Non-pigmented ciliary epithelial cell (primary cell): ENCODE results near the gene GPRC5C.

Experiments
- DNase-seq: peaks from one replicate; pipeline ENCODE4 v3.0.0-alpha.2; 2010; ENCODE audit warnings: low read depth

Gene GPRC5C

DNA sequence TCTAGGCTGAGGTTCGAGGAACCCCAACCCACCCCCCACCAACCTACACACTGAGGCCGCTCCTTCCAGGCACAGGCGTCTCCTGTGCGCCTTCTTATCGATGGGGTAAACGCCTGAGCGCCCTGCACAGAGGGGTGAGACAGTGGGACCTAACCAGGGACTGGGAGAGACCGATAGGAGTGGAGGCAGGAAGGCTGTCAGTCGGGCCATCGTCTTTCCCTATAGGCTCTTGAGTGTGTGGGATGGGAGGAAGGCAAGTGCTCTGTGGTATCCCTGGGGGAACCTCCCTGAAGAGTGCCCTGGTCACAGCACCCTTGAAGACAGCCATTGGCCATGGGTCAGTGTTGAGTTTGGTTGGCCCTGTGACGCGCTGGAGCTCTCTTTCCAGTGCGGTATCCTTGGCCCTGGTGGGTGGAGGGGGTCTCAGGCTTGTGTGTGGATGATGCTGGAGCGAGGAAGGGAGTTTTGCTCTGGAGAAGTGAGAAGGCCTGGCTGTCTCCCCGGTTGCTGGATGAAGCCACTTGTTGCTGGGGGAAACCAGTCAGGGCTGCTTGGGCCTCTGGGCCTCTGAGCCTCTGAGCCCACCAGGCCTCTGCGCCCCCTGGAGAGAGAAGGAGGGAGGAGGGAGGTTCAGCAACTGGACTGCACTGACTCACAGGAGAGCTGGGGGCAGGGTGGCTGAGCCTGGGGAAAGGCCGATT is 1.7 kb downstream of the GPRC5C start:
- DNase-seq = no peak

DNA sequence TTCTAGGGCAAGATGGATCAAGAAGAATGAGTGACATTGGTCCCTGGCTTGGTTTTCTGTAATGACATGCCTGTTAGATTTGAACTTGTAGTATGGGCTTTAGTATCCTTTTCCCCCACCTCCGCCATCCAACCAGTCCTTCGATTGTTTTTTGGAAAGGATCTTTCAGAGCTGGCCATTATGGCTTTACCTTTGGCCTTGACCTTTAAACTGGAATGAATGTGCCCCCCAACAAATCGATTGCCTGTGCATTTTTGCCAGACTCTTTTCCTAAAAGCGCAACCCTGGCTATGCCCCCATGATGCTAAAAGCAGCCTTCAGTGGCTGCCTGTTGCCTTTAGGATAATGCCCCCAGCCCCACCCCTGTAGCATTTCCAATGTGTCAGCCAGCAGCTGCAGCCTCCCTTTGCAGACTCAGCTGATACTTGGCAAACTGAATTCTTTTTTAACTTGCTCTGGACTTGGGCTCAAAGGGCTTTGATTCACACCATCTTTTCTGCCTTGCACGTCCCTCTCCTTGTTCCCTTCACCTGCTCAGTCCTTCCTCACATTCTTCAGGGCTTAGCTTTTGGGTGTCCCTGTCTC is 4.0 kb downstream of the GPRC5C start:
- no peak for DNase-seq

DNA sequence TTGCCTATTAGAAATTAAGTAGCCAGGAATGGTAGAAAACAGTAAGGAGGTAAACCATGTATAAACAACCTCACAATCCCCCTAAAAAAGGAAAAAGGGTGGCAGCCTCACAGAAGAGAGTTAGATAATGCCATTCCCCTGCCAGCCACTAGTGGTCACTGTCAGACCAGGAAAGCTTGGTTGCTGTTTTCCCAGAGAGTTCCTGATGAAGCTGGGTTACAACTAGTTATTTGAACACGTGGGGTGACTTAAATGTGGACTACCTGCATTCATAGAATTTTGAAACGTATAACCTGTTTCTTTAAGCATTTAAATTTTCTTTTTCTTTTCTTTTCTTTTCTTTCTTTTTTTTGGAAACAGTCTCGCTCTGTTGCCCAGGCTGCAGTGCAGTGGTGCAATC is 5.8 kb downstream of the GPRC5C start:
- DNase-seq = no peak

DNA sequence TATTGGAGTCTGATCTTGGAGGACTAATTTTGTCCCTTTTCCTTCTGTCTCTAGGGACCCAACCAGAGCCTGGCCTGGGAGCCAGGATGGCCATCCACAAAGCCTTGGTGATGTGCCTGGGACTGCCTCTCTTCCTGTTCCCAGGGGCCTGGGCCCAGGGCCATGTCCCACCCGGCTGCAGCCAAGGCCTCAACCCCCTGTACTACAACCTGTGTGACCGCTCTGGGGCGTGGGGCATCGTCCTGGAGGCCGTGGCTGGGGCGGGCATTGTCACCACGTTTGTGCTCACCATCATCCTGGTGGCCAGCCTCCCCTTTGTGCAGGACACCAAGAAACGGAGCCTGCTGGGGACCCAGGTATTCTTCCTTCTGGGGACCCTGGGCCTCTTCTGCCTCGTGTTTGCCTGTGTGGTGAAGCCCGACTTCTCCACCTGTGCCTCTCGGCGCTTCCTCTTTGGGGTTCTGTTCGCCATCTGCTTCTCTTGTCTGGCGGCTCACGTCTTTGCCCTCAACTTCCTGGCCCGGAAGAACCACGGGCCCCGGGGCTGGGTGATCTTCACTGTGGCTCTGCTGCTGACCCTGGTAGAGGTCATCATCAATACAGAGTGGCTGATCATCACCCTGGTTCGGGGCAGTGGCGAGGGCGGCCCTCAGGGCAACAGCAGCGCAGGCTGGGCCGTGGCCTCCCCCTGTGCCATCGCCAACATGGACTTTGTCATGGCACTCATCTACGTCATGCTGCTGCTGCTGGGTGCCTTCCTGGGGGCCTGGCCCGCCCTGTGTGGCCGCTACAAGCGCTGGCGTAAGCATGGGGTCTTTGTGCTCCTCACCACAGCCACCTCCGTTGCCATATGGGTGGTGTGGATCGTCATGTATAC is 8.0 kb downstream of the GPRC5C start:
- no peak for DNase-seq

DNA sequence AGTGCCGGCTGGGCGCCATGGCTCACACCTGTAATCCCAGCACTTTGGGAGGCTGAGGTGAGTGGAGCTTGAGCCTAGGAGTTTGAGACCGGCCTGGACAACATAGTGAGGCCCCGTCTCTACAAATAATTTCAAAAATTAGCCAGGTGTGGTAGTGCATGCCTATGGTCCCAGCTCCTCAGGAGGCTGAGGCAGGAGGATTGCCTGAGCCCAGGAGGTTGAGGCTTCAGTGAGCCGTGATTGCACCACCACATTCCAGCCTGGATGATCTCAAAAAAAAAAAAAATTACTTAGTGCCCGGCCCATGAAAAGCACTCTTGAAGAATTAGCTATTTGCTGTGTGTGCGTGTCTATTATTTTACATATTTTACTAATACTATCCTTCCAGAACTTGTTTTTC is 9.6 kb downstream of the GPRC5C start:
- no peak for DNase-seq

DNA sequence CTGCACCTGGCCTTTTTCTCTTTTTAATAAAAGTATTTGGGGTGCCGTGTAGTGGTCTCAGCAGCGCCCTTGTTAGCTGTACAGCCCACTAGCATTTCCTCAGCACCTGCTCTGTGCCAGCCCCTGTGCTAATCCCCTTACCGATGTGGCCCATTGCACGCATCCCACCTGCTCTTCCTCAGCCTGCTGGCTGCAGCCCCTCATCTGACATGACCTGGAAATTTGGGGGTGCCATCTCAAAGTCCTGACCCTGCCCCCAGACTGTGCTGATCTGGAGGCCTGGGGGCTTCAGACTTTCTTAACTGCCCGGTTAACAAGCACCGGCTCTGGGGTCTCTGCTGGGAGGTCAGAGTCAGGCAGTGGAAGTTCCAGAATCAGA is 10.4 kb downstream of the GPRC5C start:
- DNase-seq = no peak

GRCh38 chr17:74442670-74443515 is 11.0 kb downstream of the GPRC5C start:
- no peak for DNase-seq

GRCh38 chr17:74443516-74444296 is 11.8 kb downstream of the GPRC5C start:
- DNase-seq = no peak

GRCh38 chr17:74444406-74444805 is 12.5 kb downstream of the GPRC5C start:
- DNase-seq = no peak

DNA sequence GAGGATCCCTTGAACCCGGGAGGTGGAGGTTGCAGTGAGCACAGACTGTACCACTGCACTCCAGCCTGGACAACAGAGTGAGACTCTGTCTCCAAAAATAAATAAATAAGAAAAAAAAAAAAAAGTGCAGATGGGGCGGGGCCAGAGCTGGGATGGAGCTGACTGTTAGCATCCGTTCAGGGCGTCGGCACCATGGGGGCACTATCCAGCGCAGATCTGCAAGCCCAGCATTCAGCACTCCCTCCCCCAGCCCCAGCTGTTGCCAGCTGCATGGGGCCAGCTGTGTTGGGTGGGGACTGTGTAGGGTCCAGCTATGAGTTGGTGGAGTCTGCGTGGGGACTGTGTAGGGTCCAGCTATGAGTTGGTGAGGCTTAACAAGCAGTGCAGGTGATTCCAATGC is 13.3 kb downstream of the GPRC5C start:
- DNase-seq = no peak

GRCh38 chr17:74446551-74447500 is 14.9 kb downstream of the GPRC5C start:
- DNase-seq = no peak

DNA sequence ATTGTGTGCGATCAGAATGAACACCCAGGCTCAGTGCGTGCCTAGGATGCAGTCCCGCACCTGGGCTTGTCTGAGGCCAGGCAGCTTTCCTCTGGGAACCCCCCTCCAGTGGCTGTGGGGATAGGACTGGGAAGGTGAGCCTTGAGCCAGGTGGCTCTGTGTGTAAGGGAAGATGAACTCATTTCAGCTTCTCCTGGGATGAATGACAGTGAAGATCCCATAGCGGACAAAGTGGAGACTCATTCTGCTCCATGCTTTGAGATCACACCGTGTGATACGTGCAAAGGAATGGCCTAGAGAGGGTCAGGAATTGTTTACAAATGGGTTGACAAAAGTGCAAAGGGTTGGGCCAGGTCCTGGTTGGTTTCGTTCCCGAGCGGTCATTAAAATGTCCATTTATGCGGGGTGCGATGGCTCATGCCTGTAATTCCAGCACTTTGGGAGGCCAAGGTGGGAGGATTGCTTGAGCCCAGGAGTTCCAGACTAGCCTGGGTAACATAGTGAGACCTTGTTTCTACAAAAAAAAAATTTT is 15.8 kb downstream of the GPRC5C start:
- no peak for DNase-seq

DNA sequence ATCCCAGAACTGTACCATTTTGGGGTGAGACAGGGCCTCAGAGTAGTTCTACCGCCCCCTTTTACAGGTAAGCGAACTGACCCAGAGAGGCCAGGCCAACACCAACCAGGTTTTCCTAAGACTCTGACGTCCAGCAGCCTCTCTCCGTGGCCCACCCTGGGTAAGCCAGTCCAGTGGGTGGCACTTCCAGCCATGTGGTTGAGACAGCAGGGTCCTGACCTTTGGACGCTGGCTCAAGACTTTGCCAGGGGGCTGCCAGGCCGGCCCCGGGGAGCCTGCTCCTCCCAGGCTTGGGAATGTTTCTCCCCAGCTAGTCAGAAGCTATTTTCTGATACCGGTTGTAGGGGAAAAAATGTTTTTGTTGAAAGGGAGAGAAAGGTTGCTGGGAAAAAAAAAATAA is 16.9 kb downstream of the GPRC5C start:
- no peak for DNase-seq

GRCh38 chr17:74449306-74449705 is 17.4 kb downstream of the GPRC5C start:
- DNase-seq = no peak

GRCh38 chr17:74449773-74450172 is 17.9 kb downstream of the GPRC5C start:
- DNase-seq = no peak

GRCh38 chr17:74450231-74450630 is 18.3 kb downstream of the GPRC5C start:
- no peak for DNase-seq

DNA sequence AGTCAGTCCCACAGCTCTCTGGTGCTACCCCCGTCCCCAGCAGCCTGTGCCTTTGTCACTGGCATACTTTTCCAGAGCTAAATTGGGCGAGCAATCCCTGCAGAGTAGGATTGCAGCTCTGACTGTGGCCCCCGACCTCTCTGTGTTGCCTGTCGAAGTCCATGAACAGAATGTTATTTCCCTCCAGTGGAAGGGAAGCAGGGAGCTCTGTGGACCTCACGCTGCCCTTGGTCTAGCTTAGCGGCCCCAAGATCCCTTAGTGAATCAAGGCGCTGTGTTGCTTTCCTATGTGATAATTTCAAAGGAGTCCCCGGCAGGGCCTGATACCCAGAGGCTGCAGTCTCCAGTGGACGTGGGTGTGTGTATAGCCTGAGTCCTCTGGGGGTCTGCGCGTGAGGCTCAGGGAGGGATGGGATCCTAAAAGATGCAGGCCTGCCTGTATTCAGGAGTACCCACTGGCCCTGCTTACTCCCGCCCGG is 19.1 kb downstream of the GPRC5C start:
- DNase-seq = no peak

- DNase-seq = no peak
Measured at GRCh38 chr17:74451557-74451956, 19.7 kb downstream of the GPRC5C start.

- no peak for DNase-seq
Measured at GRCh38 chr17:74452033-74452840, 20.3 kb downstream of the GPRC5C start.
